GM21447 (cell line): ENCODE data around the gene LYPD8.
A peak's percentile ranks its signal among the peaks of the same experiment; 100 is the strongest.
"Not testable (repeated sequence)": the region's sequence is repeated elsewhere in the genome, so short reads cannot be mapped to it uniquely, and the experiment has no call there.

Experiments used
- ATAC-seq: cut with Tn5 transposase; IDR thresholded peaks from one replicate; pipeline ENCODE4 v1.9.1; 2021; ENCODE audit not compliant: unreplicated experiment

The LYPD8 gene

GRCh38 chr1:248755517-248755916 lies at the start of gene LYPD8:
Gene LYPD8, minus strand, starts transcription at chr1:248755759. Its CDS starts 4,678 bp downstream, at chr1:248751081.
- no peak for ATAC-seq

- ATAC-seq, result peak; percentile 89
These were observed 49.5 kb upstream of the LYPD8 start for GRCh38 chr1:248804771-248805681.

- ATAC-seq, result not testable (repeated sequence)
These were observed 47.9 kb upstream of the LYPD8 start for GRCh38 chr1:248803501-248803900.

- ATAC-seq, result no peak
These were observed 46.9 kb upstream of the LYPD8 start for GRCh38 chr1:248802454-248802853.

GRCh38 chr1:248800459-248800858 lies 44.9 kb upstream of the LYPD8 start:
- ATAC-seq, result no peak

- ATAC-seq, result no peak
These were observed 43.2 kb upstream of the LYPD8 start for GRCh38 chr1:248798791-248799190.

- ATAC-seq, result not testable (repeated sequence)
These were observed 39.1 kb upstream of the LYPD8 start for GRCh38 chr1:248794663-248795062.

GRCh38 chr1:248793592-248793991 lies 38.0 kb upstream of the LYPD8 start:
- ATAC-seq, result peak; percentile 85

GRCh38 chr1:248792342-248792741 lies 36.8 kb upstream of the LYPD8 start:
- ATAC-seq, result peak; percentile 41

- ATAC-seq, result no peak
These were observed 35.5 kb upstream of the LYPD8 start for GRCh38 chr1:248791010-248791409.

GRCh38 chr1:248790456-248790855 lies 34.9 kb upstream of the LYPD8 start:
- ATAC-seq, result no peak

- ATAC-seq, result not testable (repeated sequence)
These were observed 33.8 kb upstream of the LYPD8 start for GRCh38 chr1:248789337-248789736.

GRCh38 chr1:248788327-248788726 lies 32.8 kb upstream of the LYPD8 start:
- no peak for ATAC-seq

GRCh38 chr1:248787430-248787829 lies 31.9 kb upstream of the LYPD8 start:
- ATAC-seq, result no peak

- no peak for ATAC-seq
These were observed 30.6 kb upstream of the LYPD8 start for GRCh38 chr1:248786156-248786555.

- ATAC-seq, result no peak
These were observed 27.8 kb upstream of the LYPD8 start for GRCh38 chr1:248783367-248783766.

GRCh38 chr1:248782416-248783141 lies 27.0 kb upstream of the LYPD8 start:
- no peak for ATAC-seq

- no peak for ATAC-seq
These were observed 23.8 kb upstream of the LYPD8 start for GRCh38 chr1:248779350-248779749.

- no peak for ATAC-seq
These were observed 23.3 kb upstream of the LYPD8 start for GRCh38 chr1:248778906-248779305.

GRCh38 chr1:248776991-248777390 lies 21.4 kb upstream of the LYPD8 start:
- no peak for ATAC-seq

- ATAC-seq, result no peak
These were observed 19.9 kb upstream of the LYPD8 start for GRCh38 chr1:248775441-248775840.

GRCh38 chr1:248759644-248760043 lies 4.1 kb upstream of the LYPD8 start:
- no peak for ATAC-seq
